Measurements from ENCODE around the gene PRKCSH. TPM values are rescaled to one million over a fixed set of nuclear protein-coding genes. Genes with fewer than 3 reads are reported as not detected.
A peak's percentile ranks its signal among the peaks of the same experiment; 100 is the strongest.

The PRKCSH gene
- total and polyA plus RNA-seq, 2 donors (not counting 1 experiment from before 2014, with no cell fraction given), result 259 to 402 TPM

DNA sequence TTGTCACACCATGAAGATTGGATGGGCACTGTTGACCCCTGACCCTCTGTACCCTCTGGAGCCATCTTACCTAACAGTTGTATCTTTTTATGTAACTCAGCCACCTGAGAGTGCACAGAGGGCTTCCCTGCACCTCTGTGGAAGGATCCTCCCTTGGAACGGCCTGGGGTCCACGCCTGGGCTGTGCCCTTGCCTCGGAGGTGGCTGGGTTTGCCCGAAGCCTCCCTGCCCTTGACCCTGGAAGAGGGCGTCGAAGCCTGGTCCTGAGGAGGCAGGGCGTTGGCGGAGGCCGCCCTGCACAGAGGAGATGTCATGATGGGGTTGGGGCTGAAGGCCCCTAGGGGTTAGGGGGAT is 755 bp upstream of the PRKCSH start:
- H3K4me3 Mint-ChIP-seq, result peak overlapping the region; percentile 96
- ATAC-seq (ENCODE audit: low read depth) (no peak), DNase-seq (no peak)
- H3K4me1 Mint-ChIP-seq, result peaks cover 29% of the 10 kb centered on the region
- no peaks in the 10 kb centered on the region for H3K27me3 Mint-ChIP-seq
- Histone ChIP-seq H3K9ac (ENCODE audit: low read length) (peak overlapping the region; percentile 95), H3K4me2 (replicated peaks; ENCODE audit: low read depth, low read length, poor library complexity, severe bottlenecking) (peak overlapping the region; percentile 97), H3K27ac (ENCODE audit: low read length in 2 of 2) (peak overlapping the region; percentile 70 to 92), H3K27me3 (replicated peaks in 1 of 4; ENCODE audit: control extremely low read depth in 1 of 4, control insufficient read depth in 3 of 4, insufficient read depth in 4 of 4, low read length in 3 of 4) (no peaks in the 10 kb centered on the region), H2AFZ (ENCODE audit: insufficient read depth, low read depth, low read length, poor library complexity, severe bottlenecking) (peak overlapping the region; percentile 99), H3K36me3 (replicated peaks in 1 of 2; ENCODE audit: control extremely low read depth in 1 of 2, control insufficient read depth in 1 of 2, extremely low read depth in 1 of 2, insufficient read depth in 2 of 2, low read length in 1 of 2) (peaks cover 0 to 22% of the 10 kb centered on the region in 2 experiments), H3K4me1 (ENCODE audit: control insufficient read depth in 2 of 2, insufficient read depth in 2 of 2, low read length in 2 of 2) (peaks cover 27 to 40% of the 10 kb centered on the region in 2 donors), H3K79me2 (ENCODE audit: control insufficient read depth, insufficient read depth, low read length) (peaks cover 24% of the 10 kb centered on the region), H4K20me1 (ENCODE audit: control insufficient read depth, insufficient read depth, low read length, poor library complexity, severe bottlenecking) (no peaks in the 10 kb centered on the region), H3K9me3 (ENCODE audit: control extremely low read depth in 1 of 3, control insufficient read depth in 2 of 3, insufficient read depth in 1 of 3, low read length in 2 of 3) (peaks cover 0 to 2% (median 0%) of the 10 kb centered on the region in 3 donors), H3K4me3 (ENCODE audit: control extremely low read depth in 1 of 5, extremely low read depth in 1 of 5, insufficient read depth in 1 of 5, low read depth in 2 of 5, low read length in 4 of 5) (peak overlapping the region; percentile 76 to 95 (median 80))
- POLR2A ChIA-PET, result interaction anchor here (0.5 to 1.4 kb wide), 6 partner anchors 12 to 569 kb away, joined by 3 to 15 read pairs (median 5); partner anchors contain the start of gene SWSAP1
- H3K27ac Mint-ChIP-seq, result peak overlapping the region; percentile 88
- TF ChIP-seq EZH2 (IDR thresholded peaks at IDR 0.05; ENCODE audit: borderline replicate concordance, insufficient read depth, low read depth, low read length, poor library complexity, severe bottlenecking), result no peak
- no peak for TF ChIP-seq CTCF (IDR thresholded peaks at IDR 0.05)
- WGBS (ENCODE audit: insufficient coverage), result 8% methylated on average over 9 of the region's 9 CpGs
- CTCF ChIA-PET, result interaction anchor here (0.6 to 1.4 kb wide), 11 partner anchors 9 to 141 kb away, joined by 3 to 17 read pairs (median 5); partner anchors contain the start of genes RGL3 and SWSAP1
- intact Hi-C loops (cut with micrococcal nuclease), result loop anchor here (1.0 to 5.0 kb wide), 7 partner anchors 12 to 148 kb away; partner anchors contain the start of genes CCDC159, SWSAP1, TMEM205 and ZNF653
- H3K9me3 Mint-ChIP-seq (ENCODE audit: insufficient read depth), result no peaks in the 10 kb centered on the region

DNA sequence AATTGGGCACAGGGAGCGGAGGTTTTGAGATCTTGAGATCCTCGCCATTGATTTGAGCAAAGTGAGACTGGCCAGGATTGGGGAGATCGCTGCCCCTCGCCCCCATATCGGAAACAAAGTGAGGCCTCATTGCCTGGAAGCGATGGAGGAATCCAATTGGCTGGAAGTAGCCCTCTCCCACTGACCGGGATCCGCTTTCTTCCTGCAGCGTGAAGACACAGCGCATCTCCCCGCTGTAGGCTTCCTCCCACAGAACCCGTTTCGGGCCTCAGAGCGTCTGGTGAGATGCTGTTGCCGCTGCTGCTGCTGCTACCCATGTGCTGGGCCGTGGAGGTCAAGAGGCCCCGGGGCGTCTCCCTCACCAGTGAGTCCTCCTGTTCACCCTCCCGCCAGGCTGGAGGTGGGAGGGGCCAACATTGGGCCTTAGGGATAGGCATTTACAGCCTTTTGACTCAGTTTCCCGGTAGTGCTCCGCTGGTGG is 438 bp downstream of the PRKCSH start:
- DNase-seq (no peak), ATAC-seq (ENCODE audit: low read depth) (no peak)
- Histone ChIP-seq H3K9me3 (ENCODE audit: control extremely low read depth in 1 of 3, control insufficient read depth in 2 of 3, insufficient read depth in 1 of 3, low read length in 2 of 3) (peaks cover 0 to 2% (median 0%) of the 10 kb centered on the region in 3 donors), H3K4me3 (ENCODE audit: control extremely low read depth in 1 of 5, extremely low read depth in 1 of 5, insufficient read depth in 1 of 5, low read depth in 2 of 5, low read length in 4 of 5) (peak overlapping the region; percentile 76 to 95 (median 80)), H3K4me2 (replicated peaks; ENCODE audit: low read depth, low read length, poor library complexity, severe bottlenecking) (peak overlapping the region; percentile 97), H3K79me2 (ENCODE audit: control insufficient read depth, insufficient read depth, low read length) (peaks cover 33% of the 10 kb centered on the region), H3K4me1 (ENCODE audit: control insufficient read depth in 2 of 2, insufficient read depth in 2 of 2, low read length in 2 of 2) (peaks cover 27 to 40% of the 10 kb centered on the region in 2 donors), H3K36me3 (replicated peaks in 1 of 2; ENCODE audit: control extremely low read depth in 1 of 2, control insufficient read depth in 1 of 2, extremely low read depth in 1 of 2, insufficient read depth in 2 of 2, low read length in 1 of 2) (peaks cover 0 to 30% of the 10 kb centered on the region in 2 experiments), H2AFZ (ENCODE audit: insufficient read depth, low read depth, low read length, poor library complexity, severe bottlenecking) (peak overlapping the region; percentile 99), H4K20me1 (ENCODE audit: control insufficient read depth, insufficient read depth, low read length, poor library complexity, severe bottlenecking) (peaks cover 2% of the 10 kb centered on the region), H3K9ac (ENCODE audit: low read length) (peak overlapping the region; percentile 95), H3K27me3 (replicated peaks in 1 of 4; ENCODE audit: control extremely low read depth in 1 of 4, control insufficient read depth in 3 of 4, insufficient read depth in 4 of 4, low read length in 3 of 4) (no peaks in the 10 kb centered on the region), H3K27ac (ENCODE audit: low read length in 2 of 2) (peak overlapping the region; percentile 70 to 92)
- intact Hi-C loops (cut with micrococcal nuclease), result loop anchor here (1.0 to 5.0 kb wide), 7 partner anchors 14 to 146 kb away; partner anchors contain the start of genes CCDC159, SWSAP1, TMEM205 and ZNF653
- Mint-ChIP-seq H3K4me1 (peaks cover 30% of the 10 kb centered on the region), H3K4me3 (peak overlapping the region; percentile 96), H3K27me3 (no peaks in the 10 kb centered on the region), H3K9me3 (ENCODE audit: insufficient read depth) (no peaks in the 10 kb centered on the region), H3K27ac (peak overlapping the region; percentile 88)
- POLR2A ChIA-PET, result interaction anchor here (0.6 to 1.4 kb wide), 6 partner anchors 13 to 463 kb away, joined by 3 to 15 read pairs (median 5); partner anchors contain the start of gene SWSAP1
- 4% methylated on average over 17 of the region's 21 CpGs for WGBS (ENCODE audit: insufficient coverage)
- TF ChIP-seq CTCF (IDR thresholded peaks at IDR 0.05), result no peak
- no peak for TF ChIP-seq EZH2 (IDR thresholded peaks at IDR 0.05; ENCODE audit: borderline replicate concordance, insufficient read depth, low read depth, low read length, poor library complexity, severe bottlenecking)
- CTCF ChIA-PET, result interaction anchor here (0.6 to 1.4 kb wide), 12 partner anchors 8 to 142 kb away, joined by 3 to 17 read pairs (median 4); partner anchors contain the start of gene SWSAP1
